ENCODE data around the gene GOLIM4.

The GOLIM4 gene

DNA sequence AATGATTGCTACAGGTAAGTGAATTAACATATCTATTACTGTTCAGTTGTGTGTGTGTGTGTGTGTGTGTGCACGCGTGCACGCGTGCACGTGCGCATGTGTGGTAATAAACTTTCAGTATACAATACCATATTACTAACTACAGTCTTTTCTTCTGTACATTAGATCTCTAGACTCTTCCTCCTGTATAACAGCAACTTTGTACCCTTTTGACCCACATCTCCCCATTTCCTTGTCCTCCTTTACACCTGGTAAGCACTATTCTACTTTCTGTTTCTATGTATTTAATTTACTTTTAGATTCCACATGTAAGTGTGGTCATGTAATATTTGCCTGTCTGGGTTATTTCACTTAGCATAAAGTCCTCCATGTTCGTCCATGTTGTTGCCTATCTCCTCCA, 29.1 kb upstream of the GOLIM4 start:
- TF ChIP-seq, protein P1, sequence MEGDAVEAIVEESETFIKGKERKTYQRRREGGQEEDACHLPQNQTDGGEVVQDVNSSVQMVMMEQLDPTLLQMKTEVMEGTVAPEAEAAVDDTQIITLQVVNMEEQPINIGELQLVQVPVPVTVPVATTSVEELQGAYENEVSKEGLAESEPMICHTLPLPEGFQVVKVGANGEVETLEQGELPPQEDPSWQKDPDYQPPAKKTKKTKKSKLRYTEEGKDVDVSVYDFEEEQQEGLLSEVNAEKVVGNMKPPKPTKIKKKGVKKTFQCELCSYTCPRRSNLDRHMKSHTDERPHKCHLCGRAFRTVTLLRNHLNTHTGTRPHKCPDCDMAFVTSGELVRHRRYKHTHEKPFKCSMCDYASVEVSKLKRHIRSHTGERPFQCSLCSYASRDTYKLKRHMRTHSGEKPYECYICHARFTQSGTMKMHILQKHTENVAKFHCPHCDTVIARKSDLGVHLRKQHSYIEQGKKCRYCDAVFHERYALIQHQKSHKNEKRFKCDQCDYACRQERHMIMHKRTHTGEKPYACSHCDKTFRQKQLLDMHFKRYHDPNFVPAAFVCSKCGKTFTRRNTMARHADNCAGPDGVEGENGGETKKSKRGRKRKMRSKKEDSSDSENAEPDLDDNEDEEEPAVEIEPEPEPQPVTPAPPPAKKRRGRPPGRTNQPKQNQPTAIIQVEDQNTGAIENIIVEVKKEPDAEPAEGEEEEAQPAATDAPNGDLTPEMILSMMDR (IDR thresholded peaks at IDR 0.05; ENCODE audit: extremely low read depth, missing control alignments): no peak

DNA sequence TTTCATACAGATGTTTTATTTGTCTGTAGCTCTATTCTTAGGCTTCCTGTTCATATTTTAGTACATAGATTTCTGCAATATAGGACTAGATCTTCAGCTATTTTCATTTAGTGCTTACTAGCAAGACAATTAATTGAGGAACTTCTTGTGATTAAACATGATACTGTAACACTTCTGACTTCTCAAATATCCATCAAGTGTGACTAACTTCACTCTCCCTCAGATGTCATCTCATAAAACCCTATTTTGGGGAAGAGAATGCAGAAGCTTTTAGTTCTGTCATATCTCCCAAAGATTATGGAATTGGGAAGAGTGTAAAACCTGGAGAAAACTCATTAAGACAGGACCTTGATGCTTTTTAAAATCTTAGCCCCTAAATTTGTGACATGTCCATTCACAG, 28.6 kb upstream of the GOLIM4 start:
- TF ChIP-seq, protein P1 (IDR thresholded peaks at IDR 0.05; ENCODE audit: extremely low read depth, missing control alignments): no peak
- DNase-seq (ENCODE audit: low spot score): no peak

More for the DNA sequence above, 29.1 kb upstream of the GOLIM4 start:
- no peak for DNase-seq (ENCODE audit: low spot score)

DNA sequence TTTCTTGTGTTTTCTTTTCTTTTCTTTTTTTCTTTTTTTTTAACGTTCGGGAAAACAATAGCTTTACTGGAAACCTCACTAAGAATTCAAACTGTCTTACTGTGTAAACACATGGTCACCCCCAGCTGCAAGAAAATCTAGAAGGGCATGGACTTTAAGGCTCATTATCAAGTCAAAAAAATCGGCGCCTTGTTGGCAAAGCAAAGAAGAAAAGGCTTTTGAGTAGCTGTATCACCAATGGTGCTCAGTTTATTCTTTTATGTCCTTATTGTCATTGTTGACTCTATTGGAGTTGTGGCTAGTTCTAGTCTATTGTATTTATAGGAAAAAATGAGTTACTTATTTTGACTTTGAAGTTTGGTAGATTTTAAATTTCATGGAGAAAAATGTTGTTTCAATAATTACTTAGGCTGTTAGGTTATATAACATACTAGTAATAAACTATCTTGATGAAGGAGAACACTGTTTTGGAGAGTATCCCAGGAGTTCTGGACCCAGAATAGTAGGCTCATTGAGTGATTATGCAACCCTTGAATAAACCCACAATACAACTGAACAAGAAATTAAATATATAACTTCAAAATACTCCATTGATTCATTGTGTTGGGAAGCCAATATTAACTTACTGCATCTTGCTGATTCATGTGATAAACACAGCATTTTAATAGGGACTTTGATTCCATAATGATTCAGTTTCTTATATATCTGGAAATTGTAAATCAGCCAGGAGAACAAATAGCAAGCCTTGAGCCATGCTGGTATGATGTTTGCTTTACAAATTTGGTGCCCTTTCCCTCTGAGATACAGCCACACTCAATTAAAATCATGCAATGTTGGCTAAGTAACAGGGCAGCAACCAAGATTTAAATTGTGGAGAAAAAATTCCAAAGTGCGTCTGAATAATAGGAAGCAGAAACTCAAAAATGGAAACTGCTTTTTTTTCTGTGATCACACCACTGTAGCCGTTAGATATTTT, 27.8 kb upstream of the GOLIM4 start:
- TF ChIP-seq, protein P1 (IDR thresholded peaks at IDR 0.05; ENCODE audit: extremely low read depth, missing control alignments): no peak
- no peak for DNase-seq (ENCODE audit: low spot score)

DNA sequence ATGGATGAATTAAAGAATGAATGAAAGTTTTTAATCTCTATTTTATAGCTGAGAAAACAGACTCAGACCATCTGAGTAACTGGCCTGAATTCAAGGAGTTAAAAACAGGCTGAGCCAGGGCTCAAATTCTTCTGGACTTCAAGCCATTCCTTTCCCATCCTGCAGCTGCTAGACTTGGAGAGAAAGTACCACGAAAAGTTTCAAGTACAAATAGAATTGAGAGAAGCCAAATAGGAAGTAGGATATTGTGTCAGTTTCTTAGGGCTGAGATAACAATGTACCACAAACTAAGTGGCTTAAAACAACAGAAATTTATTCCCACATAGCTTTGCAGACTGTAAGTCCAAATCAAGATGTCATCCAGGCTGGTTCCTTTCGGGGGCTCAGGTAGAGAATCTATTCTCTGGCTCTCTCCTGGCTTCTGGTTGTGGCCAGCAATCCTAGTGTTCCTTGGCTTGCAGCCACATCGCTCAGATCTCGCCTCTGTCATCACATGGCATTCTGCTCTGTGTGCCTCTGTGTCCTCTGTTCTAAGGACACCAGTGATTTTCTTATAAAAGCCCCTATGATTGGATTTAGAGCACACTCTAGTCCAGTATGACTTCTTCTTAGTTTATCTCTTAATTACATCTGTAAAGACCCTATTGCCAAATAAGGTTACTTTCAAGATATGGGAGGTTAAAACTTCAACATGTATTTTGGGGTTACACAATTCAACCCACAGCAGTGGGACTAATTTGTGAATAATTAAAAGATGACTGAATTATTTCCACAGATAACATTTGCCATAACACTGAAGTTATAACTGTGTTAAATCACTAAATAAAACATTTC, 25.7 kb upstream of the GOLIM4 start:
- no peak for DNase-seq (ENCODE audit: low spot score)
- TF ChIP-seq, protein P1 (IDR thresholded peaks at IDR 0.05; ENCODE audit: extremely low read depth, missing control alignments): no peak

DNA sequence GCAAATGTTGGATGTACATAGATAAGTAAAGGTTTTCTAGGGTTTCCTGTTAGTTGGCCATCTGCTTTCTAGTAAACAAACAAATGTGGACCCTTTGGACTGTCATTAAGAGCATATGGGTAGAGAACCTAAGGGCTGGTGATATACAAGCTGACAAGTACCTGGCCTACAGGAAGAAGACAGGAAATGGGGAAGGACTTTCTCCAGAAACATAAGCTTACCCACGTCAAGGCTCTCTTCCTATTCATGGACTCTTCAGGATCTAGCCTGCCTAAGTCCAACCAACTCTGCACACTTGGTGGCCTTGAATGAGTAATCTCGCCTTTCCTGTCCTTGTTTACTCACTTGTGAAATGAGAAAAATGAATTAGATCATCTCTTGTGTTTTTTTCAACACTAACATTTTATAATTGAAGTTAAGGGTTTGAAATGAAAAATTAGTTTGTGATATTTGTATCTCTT, 22.2 kb upstream of the GOLIM4 start:
- no peak for DNase-seq (ENCODE audit: low spot score)
- TF ChIP-seq, protein P1 (IDR thresholded peaks at IDR 0.05; ENCODE audit: extremely low read depth, missing control alignments): no peak

DNA sequence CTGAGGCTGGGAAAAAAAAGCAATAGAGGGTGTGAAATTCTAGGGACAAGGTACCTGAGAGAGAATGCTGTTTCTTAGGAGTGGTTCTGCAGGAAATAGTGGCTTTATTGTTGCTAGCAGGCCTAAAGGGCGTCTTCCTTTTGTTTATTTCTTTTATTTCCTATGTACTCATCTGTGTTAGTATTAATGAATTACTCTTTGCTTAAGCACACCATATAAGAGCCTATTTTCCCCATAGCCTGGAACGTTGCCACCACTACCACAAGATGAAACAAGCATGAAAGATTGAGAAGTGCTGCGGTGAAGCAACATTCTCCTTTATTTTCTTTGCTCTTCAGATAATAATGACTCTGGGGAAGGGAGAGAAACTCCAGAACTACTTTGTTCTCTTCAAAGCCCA, 21.3 kb upstream of the GOLIM4 start:
- DNase-seq (ENCODE audit: low spot score): no peak
- TF ChIP-seq, protein P1 (IDR thresholded peaks at IDR 0.05; ENCODE audit: extremely low read depth, missing control alignments): no peak

DNA sequence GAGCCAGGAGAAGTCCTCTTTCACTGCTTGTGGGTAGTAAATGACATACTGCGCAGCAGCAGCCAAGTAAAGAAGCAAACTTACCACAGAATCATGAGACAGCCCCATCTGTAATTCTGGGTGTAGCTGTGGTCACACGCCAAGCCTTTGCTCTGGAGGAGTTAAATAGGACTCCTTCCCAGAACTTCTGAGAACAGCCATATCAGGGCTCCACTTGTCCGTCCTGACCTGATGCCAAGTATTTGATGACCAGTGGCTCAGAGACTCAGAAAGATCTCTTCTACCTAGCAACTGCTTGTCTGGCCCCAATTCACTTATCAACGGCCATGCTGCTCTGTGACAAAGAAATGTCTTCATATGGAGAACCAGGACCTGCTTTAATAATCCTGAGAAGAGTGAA, 20.6 kb upstream of the GOLIM4 start:
- TF ChIP-seq, protein P1 (IDR thresholded peaks at IDR 0.05; ENCODE audit: extremely low read depth, missing control alignments): no peak
- no peak for DNase-seq (ENCODE audit: low spot score)
